ENCODE results near the gene BRMS1.
"Not testable (repeated sequence)": the region's sequence is repeated elsewhere in the genome, so short reads cannot be mapped to it uniquely, and the experiment has no call there.

BRMS1 gene, protein sequence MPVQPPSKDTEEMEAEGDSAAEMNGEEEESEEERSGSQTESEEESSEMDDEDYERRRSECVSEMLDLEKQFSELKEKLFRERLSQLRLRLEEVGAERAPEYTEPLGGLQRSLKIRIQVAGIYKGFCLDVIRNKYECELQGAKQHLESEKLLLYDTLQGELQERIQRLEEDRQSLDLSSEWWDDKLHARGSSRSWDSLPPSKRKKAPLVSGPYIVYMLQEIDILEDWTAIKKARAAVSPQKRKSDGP

DNA sequence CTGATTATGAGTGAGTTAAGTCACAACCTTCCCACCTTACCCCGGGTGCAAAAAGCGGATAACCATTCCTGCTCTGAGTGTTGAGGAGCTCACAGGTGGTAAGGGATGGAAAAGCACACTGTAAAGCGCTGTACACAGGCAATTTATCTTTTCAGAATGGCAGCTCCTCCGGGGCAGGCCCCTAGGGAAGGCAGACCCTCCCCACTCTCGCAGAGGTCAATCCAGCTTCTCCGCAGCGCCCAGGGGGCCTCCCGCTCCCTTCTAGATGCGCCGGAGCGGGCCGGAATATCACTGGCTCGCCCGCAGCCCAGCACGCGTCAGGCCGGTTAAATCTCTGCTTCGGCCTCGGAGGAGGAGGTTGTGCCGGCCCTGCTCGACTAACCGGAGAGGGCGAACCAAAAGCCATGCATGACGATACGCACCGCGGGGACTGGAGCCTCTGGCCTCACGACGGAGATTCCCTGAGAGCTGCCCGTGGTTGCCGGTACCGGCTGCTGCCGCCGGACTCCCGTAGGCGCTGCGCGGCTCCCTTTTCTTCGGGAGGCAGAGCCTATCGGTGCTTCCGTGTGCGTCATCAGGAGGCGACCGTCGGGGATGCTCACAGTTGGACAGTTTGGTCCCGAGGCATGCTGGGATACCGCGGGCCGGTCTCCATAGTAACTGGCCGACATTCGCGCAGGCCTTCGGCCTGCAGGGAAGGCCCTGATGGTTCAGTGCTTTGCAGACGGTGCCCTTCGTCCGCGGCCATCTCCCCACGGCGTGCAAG lies at the start of gene BRMS1:
BRMS1 (minus strand) TSS at position 555 of the 766 bp plus-strand sequence. CDS start 2,870 bp downstream, outside the sequence.
- peak; percentile 95 for DNase-seq (ENCODE audit: low spot score)

DNA sequence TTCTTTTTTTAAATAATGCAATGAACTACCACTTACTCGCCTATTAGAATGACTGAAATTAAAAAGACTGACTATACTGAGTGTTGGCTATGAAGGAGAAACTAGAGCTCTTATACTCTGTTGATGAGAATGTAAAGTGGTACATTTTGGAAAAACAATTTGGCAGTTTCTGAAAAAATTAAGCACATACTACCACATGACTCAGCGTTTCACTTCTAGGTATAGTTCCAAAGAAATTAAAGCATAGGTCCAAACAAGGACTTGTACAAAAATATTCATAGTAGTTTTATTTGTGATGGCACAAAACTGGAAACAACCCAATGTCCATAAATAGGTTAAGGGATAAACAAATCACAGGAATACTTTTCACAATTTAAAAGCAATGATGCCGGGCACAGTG lies 49.0 kb upstream of the BRMS1 start:
- no peak for DNase-seq (ENCODE audit: low spot score)

DNA sequence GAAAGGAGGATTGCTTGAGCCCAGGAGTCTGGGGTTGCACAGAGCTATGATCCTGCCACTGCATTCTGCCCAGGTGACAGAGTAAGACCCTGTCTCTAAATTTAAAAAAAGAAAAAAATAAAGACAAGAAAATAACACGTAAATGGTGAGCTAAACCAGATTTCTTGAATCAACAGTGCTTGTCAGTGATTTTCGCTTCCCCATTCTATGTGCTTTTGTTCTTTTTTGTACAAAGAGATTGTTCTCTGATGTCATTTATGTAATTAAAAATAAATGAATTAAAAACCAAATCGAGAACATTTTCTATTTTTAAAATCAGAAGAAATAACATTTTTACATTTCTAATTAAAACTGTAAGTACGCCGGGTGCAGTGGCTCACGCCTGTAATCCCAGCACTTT lies 46.4 kb upstream of the BRMS1 start:
- DNase-seq (ENCODE audit: low spot score): no peak

DNA sequence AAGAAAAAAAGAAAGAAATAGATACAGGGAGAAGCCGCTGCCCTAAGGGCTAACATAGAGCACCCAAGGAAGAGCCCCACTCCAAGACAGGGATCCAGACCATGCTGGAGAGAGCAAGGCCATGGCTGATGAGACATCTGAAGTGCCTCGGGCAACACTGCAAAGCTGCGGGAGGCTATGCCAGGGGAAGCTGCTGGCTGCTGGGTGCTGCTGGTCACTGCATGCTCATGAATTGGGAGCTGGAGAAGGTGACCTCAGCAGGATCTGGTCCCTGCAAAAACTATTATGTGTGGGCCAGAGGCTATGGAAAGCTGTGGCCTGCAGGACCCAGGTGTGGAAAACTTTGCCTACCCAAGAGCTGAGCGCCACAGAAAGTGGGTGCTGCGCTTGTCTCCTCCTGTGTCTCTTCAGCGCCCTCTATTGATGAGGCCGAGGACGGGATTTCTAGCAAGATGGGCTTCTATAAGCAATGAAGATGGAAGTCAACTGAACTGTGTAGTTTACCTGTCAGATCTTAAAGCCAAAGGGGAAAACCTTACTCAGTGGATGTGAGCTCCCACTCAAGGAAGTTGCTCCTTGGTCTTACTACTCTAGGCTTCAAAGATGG lies 44.0 kb upstream of the BRMS1 start:
- DNase-seq (ENCODE audit: low spot score): peak; percentile 82

DNA sequence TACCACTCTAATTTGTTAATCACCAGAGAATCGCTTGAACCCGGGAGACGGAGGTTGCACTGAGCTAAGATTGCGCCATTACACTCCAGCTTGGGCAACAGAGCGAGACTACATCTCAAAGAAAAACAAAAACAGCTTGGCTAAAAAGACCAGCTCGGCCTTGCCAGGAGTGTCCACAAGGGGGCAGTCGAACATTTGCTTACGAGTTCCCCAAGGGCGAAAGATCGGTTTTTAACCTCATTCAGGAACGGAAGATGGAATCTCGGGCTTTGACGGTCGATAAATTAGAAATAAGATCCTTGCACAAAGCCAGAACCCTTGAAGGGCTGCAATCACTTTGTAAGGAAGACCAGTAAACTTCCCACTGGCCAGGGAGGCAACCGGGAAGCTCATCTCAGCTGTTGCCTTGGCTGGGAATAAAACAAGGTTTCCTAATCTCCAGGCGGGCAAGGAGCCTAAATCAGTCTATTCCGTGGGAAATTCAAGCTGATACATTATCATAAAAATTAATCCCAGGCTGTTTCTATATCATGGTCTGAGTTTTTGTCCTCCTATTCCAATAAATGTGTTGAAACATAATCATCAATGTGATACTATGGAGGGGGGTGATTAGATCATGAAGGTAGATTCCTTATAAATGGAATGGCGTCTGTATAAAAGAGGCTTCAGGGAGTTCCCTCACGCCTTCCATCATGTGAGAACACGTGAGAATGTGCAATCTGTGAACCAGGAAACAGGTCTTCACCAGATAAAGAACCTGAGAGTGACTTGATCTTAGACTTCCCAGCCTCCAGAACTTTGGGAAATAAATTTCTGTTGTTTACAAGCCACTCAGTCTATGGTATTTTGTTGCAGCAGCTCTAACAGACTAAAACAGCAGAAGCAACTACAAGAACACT lies 41.5 kb upstream of the BRMS1 start:
- DNase-seq (ENCODE audit: low spot score): peak; percentile 85

DNA sequence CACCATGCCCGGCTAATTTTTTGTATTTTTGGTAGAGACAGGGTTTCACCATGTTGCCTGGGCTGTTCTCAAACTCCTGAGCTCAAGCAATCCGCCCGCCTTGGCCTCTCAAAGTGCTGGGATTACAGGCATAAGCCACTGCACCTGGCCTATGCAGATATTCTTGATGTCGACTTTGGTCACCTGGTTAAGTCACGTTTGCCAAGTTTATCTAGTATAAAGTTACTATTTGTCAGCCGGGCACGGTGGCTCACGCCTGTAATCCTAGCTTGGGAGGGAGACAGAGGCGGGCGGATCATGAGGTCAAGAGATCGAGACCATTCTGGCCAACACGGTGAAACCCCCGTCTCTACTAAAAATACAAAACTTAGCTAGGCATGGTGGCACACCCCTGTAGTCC lies 39.4 kb upstream of the BRMS1 start:
- not testable (repeated sequence) for DNase-seq (ENCODE audit: low spot score)

DNA sequence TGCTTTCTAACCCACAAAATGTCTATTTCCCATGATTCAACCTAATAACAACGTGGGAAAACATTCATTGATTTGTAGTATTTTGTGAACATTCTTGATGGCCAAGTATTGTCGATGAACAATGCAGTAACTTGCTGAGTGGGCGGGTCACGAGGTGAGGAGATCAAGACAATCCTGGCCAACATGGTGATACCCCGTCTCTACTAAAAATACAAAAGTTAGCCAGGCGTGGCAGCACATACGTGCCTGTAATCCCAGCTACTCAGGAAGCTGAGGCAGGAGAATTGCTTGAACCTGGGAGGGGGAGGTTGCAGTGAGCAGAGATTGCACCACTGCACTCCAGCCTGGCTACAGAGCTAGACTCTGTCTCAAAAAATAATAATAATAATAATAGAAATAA lies 35.4 kb upstream of the BRMS1 start:
- DNase-seq (ENCODE audit: low spot score): not testable (repeated sequence)

DNA sequence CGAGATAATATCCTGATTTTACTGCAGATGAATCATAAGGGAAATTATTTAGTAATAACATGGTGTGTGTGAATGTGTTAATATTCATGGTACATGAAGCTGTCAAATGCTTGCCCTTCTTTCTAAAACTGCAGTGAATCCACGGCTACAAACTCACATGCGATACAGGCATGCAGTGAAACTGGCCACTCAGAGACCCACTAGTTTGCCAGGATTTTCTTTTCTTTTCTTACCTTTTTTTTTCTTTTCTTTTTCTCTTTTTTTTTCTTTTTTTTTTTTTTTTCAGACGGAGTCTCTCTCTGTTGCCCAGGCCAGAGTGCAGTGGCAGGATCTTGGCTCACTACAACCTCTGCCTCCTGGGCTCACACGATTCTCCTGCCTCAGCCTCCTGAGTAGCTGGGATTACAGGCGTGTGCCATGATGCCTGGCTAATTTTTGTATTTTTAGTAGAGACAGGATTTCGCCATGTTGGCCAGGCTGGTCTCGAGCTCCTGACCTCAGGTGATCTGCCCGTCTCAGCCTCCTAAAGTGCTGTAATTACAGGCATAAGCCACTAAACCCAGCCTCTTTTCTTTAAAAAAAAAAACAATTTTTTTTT lies 28.9 kb upstream of the BRMS1 start:
- not testable (repeated sequence) for DNase-seq (ENCODE audit: low spot score)

DNA sequence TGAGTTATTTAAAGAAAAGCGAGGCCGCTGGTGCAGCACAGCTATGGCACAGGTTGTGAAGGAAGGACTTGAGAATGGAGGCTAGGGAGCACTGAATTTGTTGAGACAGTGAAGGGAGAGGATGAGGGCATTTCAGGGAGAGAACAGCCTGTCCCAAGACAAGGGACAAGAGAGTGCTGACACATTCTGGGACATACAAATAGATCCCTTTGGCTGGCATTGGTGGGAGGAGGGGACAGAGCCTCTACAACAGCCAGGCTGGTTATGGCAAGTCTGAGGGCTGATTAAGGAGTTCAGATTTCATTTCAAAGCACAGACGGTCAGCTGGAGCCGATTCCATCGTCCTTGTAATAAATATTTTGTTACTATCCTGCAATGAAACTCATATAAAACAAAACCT lies 28.4 kb upstream of the BRMS1 start:
- no peak for DNase-seq (ENCODE audit: low spot score)

DNA sequence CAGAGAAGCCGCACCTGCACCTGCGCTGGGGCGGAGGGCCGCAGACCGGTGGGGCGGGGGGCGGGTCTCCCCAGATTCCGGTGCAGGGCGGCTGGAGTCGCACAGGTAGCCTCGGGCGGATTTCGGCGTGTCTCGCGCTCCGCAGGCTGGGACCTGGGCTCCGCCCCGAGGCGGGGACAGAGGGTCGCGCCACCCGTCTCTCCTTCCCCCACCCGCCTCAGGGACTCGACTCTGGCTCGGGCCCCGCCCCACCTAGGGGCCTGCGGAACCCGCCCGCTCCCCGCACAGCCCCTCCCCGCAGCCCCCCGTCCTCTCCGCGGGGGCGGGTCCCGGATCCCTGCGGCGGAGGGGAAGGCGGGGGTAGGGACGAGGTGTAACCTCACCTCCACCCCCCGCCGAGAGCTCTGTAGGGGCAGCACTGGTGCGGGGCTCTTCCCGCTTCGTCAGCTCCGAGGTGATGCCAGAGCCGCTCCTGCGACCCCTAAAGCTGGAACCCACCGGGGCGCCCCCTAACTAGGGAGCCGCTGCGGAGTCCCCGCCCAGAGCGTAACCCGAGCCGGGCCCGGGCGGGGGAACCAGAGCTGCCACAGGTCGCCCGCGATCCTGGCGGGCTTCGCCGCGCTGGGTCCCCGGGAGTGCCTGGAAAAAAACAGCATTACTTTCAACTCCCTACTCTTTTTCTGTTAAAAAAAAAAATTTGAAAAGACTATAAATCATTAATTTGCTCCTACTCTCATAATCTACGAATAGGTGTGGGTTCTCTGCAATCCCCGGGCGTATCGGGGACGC lies 26.9 kb upstream of the BRMS1 start, which contains the start of gene SLC29A2:
SLC29A2 (minus strand) TSS at position 134 of the 789 bp plus-strand sequence. CDS start 169 bp downstream, outside the sequence.
- DNase-seq (ENCODE audit: low spot score): peak; percentile 76

DNA sequence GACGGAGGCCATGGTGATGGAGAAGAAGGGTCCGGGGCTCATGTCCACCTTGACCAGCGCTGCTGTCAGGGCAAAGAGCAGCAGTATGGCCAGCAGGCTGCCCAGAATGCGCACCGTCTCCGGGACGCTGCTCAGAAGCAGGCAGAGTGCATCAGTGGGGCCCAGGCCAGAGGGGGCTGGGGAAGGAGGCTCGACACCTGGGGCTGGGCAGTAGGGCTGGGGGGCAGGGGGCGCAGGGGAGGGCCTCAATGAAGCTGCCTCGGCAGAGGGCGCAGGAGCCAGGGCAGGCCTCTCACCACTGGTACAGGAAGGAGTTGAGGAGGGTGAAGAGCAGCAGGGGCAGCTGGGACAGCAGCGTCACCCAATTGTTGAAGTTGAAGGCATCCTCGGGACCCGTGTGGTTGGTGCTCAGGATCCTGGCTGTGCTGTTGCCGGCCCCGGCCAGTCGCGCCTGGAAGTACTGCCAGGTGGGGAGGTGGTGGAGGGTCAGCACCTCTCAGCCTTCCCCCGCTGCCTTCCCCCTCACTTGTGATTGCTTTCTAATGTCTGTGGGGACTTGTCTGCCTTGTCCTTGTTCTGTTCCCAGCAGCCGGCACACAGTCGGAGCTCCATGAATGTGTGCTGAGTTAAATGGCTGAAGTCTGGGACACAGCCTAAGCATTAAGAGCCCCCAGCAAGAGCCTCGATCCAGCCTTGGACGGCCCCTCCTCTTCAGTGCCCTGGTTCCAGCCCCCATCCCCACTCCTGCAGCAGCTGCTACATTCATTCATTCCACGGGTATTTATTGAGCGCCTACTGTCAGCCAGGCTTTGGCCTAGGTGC lies 24.4 kb upstream of the BRMS1 start:
- DNase-seq (ENCODE audit: low spot score): no peak

DNA sequence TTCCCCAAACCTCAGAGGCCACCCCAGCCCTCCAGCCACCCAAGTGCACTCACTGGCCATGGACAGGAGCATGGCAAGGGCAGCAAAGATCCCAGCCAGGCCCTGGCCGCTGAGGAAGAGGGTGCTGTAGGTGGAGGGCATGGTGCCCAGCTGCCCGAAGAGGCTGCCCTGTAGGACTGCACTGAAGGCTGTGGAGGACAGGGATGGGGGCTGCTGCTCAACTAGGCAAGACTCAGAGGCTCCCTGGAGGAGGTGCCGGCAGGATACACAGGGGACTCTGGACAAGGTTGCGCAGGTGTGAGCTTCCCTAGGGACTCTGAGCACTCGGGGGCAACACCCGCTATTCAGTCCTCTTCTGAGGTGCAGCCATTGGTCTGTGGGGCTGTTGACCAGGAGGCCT lies 23.6 kb upstream of the BRMS1 start:
- no peak for DNase-seq (ENCODE audit: low spot score)

DNA sequence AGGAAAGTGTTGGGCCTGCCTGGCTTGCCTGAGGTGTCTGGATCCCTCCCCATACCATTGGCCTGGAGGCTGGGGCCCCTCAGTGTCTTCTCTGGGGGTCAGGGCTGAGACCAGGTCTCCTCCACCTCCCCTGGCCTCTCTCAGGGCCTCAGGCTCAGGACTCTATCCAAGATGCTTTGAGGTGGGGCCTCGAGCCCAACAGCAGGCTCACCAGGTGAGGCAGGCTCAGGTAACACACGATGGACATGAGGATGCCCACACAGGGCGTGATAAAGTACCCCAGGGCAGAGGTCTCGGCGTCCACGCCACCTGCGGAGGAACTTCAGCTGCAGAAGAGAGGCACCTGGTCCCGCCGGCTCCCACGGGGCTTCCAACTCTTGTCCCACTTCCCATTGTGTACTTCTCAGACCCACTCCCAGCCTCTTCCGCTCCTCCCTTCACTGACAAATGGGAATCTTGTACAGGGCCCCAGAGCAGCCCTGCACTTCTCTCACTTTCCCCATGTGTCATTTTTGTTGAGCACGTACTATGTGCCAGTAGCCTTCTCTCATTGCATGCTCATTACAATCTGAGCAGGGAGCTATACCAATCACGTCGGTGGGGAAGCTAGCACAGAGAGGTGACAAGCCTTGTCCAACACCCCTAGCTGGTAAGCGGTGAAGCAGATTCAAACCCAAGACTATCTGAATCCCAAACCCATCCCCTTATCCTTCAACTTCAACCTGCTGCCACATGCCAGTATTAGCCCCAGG lies 22.8 kb upstream of the BRMS1 start:
- DNase-seq (ENCODE audit: low spot score): no peak

DNA sequence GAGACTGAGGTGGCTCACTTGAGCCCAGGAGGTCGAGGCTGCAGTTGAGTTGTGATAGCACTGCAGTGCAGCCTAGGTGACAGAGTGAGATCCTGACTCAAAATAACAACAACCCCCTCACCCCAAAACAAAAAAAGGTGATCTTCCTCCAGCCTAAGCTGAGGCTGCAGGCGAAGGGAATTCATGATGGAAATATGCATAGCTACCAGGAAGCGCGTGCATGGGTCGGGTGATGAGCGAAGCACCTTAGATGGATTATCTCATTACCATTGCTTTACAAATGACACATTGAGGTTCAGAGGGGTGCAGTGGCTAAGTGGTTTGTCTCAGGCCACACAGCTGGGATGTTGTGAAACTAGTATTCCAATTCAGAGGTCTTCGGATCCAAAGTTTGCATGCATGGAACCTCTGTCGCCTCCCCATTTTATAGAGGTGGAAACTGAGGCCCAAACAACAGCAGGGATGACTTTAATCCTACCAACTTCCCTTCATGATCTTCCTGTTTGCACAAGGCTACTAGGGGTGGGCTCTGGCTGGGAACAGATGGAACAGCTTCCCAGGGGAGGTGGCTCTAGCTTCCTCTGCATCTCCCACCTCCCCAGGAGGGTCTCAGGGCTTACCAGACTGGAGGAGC lies 22.1 kb upstream of the BRMS1 start:
- no peak for DNase-seq (ENCODE audit: low spot score)

DNA sequence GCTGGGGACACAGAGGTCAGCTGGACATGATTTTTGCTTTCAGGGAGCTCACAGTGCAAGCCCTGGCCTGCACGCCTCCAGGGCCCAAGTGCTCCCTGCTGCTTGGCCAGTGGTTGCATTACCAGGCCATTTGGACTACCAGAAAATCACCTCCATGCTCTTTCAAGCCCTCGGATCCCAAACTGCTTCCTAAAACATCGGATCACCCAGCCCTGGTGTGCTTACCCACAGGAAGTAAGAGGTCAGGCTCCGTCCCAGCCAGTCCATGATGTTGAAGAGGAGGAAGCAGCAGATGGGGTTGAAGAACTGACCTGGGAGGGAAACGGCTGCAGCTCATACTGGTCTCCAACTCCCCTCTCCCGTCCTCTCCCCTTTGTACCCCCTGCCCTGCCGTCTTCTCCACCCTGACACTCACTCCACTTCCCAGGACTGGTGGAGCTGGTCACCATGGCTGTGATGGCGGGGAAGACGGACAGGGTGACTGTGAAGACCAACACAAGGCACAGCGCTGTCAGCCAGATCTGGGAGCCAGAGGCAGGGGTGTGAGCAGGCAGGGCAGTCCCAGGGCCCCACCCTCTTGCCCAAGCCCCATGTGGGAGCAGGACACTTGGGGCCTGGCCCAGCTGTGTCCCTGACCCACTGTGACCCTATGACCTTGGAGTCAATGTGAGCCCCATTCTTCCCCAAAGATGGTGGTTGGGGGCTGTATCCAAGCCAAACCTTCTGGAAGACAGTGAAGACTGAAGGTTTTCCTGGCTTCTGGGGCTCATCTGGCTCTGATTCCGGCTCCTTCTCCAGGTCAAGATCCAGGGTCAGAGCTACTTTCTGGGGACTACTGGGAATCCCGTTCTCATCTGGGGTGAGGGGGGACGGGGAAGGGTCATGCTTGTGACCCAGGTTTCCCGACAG lies 21.1 kb upstream of the BRMS1 start:
- DNase-seq (ENCODE audit: low spot score): no peak

DNA sequence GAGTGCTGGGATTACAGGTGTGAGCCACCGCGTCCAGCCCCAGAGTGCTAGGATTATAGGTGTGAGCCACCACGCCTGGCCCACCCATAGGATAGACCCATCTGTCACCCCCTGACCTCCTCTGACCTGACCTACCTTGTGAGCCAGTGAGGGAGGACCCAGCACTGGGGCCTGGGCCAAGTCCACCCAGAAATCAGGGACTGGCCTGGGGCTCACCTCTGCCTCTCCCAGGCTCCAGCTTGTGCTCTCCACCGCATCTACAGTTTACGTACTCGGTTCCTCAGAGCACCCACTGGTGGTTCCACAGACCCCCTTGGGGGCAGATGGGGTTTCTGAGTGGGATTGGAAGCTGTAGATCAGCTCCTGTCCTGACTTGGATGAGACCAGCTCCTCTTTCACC lies 20.3 kb upstream of the BRMS1 start:
- no peak for DNase-seq (ENCODE audit: low spot score)

DNA sequence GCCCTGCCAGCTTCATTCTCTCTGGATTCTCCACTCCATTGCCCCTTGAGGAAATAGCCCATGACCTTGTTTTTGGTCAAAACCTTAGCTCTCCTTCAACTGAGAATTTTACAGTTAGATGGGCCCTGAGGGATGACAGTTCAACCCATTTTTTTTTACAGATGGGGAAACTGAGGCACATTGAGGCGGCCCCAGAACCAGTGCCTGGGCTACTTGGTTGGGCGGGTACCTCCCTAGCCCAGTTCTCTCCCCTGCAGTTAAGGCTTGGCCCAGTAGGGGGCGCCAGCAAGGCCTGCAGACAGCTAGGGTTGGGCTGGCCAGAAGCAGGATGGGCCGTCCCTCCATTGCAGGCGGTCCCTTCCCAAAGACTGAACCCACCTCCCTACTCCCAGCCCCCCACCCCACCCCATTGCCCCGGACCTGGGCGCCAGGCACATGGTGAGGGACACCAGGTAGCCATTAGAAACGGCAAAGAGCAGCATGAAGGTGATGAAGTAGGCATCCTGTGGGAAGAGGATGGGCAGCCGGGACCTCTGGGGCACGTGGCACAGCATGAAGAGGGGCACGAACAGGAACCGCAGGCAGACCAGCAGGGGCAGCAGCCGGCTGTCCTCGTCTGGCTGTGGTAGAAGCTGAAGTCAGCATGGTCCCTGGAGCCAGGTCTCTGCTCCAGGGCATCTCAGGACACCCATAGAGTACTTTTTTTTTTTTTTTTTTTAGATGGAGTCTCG lies 19.1 kb upstream of the BRMS1 start:
- DNase-seq (ENCODE audit: low spot score): peak; percentile 60
